Stimulated activated naive CD8-positive, alpha-beta T cell treated with anti-CD3 and anti-CD28 coated beads, Interleukin-15, Interleukin-2, amounts not matched to agents 100 ng/mL and 50 ng/mL, for 24 hours (primary cell): ENCODE data around the gene GAGE12F.
"Not testable (repeated sequence)": the region's sequence is repeated elsewhere in the genome, so short reads cannot be mapped to it uniquely, and the experiment has no call there.

Experiments used
- H3K27ac Mint-ChIP-seq: one replicate; pipeline ENCODE4 v1.8.0; 2021; ENCODE audit warnings: mild to moderate bottlenecking, mixed read lengths
- H3K27me3 Mint-ChIP-seq: one replicate; pipeline ENCODE4 v1.8.0; 2021; ENCODE audit warnings: mixed read lengths
- H3K36me3 Mint-ChIP-seq: one replicate; pipeline ENCODE4 v1.8.0; 2021; ENCODE audit warnings: low read depth, mixed read lengths
- H3K4me1 Mint-ChIP-seq: one replicate; pipeline ENCODE4 v1.8.0; 2021; ENCODE audit warnings: low read depth, mixed read lengths
- H3K4me3 Mint-ChIP-seq: one replicate; pipeline ENCODE4 v1.8.0; 2021; ENCODE audit warnings: mild to moderate bottlenecking, mixed read lengths
- H3K9me3 Mint-ChIP-seq: one replicate; pipeline ENCODE4 v1.8.0; 2021; ENCODE audit warnings: mixed read lengths

Gene GAGE12F, protein sequence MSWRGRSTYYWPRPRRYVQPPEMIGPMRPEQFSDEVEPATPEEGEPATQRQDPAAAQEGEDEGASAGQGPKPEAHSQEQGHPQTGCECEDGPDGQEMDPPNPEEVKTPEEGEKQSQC

DNA sequence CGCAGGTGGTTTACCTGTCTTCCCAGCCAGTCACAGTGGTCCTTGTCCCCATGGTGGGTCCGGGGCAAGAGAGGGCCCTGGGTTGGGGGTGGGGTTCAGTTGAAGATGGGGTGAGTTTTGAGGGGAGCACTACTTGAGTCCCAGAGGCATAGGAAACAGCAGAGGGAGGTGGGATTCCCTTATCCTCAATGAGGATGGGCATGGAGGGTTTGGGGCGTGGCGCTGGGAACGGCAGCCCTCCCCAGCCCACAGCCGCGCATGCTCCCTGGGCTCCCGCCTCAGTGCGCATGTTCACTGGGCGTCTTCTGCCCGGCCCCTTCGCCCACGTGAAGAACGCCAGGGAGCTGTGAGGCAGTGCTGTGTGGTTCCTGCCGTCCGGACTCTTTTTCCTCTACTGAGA is at the start of gene GAGE12F:
Gene GAGE12F, plus strand, starts transcription at position 301 of the 400 bp plus-strand sequence. CDS start 1,155 bp downstream, outside the sequence.
- H3K9me3 Mint-ChIP-seq, H3K36me3 Mint-ChIP-seq, H3K27me3 Mint-ChIP-seq, H3K4me1 Mint-ChIP-seq, H3K4me3 Mint-ChIP-seq, H3K27ac Mint-ChIP-seq: not testable (repeated sequence)

DNA sequence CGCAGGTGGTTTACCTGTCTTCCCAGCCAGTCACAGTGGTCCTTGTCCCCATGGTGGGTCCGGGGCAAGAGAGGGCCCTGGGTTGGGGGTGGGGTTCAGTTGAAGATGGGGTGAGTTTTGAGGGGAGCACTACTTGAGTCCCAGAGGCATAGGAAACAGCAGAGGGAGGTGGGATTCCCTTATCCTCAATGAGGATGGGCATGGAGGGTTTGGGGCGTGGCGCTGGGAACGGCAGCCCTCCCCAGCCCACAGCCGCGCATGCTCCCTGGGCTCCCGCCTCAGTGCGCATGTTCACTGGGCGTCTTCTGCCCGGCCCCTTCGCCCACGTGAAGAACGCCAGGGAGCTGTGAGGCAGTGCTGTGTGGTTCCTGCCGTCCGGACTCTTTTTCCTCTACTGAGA is 28.8 kb upstream of the GAGE12F start, which contains the start of gene GAGE12C:
Gene GAGE12C, plus strand, starts transcription at position 301 of the 400 bp plus-strand sequence. CDS start 1,155 bp downstream, outside the sequence.
- H3K4me1 Mint-ChIP-seq, H3K9me3 Mint-ChIP-seq, H3K36me3 Mint-ChIP-seq, H3K27ac Mint-ChIP-seq, H3K4me3 Mint-ChIP-seq, H3K27me3 Mint-ChIP-seq: not testable (repeated sequence)

DNA sequence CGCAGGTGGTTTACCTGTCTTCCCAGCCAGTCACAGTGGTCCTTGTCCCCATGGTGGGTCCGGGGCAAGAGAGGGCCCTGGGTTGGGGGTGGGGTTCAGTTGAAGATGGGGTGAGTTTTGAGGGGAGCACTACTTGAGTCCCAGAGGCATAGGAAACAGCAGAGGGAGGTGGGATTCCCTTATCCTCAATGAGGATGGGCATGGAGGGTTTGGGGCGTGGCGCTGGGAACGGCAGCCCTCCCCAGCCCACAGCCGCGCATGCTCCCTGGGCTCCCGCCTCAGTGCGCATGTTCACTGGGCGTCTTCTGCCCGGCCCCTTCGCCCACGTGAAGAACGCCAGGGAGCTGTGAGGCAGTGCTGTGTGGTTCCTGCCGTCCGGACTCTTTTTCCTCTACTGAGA is 19.2 kb upstream of the GAGE12F start, which contains the start of gene GAGE12D:
Gene GAGE12D, plus strand, starts transcription at position 301 of the 400 bp plus-strand sequence. CDS start 1,155 bp downstream, outside the sequence.
- H3K4me1 Mint-ChIP-seq, H3K27ac Mint-ChIP-seq, H3K27me3 Mint-ChIP-seq, H3K9me3 Mint-ChIP-seq, H3K36me3 Mint-ChIP-seq, H3K4me3 Mint-ChIP-seq: not testable (repeated sequence)

DNA sequence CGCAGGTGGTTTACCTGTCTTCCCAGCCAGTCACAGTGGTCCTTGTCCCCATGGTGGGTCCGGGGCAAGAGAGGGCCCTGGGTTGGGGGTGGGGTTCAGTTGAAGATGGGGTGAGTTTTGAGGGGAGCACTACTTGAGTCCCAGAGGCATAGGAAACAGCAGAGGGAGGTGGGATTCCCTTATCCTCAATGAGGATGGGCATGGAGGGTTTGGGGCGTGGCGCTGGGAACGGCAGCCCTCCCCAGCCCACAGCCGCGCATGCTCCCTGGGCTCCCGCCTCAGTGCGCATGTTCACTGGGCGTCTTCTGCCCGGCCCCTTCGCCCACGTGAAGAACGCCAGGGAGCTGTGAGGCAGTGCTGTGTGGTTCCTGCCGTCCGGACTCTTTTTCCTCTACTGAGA is 9.7 kb upstream of the GAGE12F start, which contains the start of gene GAGE12E:
Gene GAGE12E, plus strand, starts transcription at position 301 of the 400 bp plus-strand sequence. CDS start 1,155 bp downstream, outside the sequence.
- H3K36me3 Mint-ChIP-seq, H3K27ac Mint-ChIP-seq, H3K4me3 Mint-ChIP-seq, H3K9me3 Mint-ChIP-seq, H3K4me1 Mint-ChIP-seq, H3K27me3 Mint-ChIP-seq: not testable (repeated sequence)

DNA sequence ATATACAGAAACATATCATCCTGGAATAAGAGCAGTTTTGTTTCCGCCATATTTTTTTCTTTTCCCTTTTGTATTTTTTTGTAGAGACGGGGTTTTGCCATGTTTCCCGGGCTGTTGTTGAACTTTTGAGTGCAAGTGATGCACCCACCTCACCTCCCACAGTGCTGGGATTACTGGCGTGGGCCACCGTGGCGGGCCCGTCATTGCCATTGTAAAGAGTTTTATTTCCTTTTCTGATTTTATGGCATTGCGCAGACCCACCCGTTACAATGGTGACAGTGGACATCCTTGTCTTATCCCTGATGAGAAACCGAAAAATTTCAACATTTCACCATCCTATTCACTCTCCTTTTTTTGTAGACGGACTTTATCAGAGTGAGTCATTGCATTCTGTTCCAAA is 8.1 kb downstream of the GAGE12F start:
- H3K4me1 Mint-ChIP-seq, H3K27me3 Mint-ChIP-seq, H3K27ac Mint-ChIP-seq, H3K9me3 Mint-ChIP-seq, H3K36me3 Mint-ChIP-seq, H3K4me3 Mint-ChIP-seq: not testable (repeated sequence)

DNA sequence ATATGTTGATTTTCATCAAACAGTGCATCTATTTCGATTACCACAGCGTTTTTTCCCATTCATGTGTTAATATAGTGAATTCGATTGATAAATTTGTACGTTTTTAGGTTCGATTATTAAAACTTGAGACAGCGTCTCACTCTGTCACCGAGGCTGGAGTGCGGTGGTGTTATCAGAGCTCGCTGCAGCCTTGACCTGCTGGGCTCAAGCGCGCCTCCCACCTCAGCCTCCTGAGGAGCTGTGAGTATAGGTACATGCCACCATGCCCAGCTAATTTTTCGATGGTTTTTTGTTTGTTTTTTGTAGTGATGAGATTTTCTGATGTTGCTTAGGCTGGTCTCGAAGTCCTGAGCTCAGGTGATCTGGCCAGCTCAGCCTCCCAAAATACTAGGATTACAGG is 8.5 kb downstream of the GAGE12F start:
- not testable (repeated sequence) for H3K27ac Mint-ChIP-seq, H3K36me3 Mint-ChIP-seq, H3K4me3 Mint-ChIP-seq, H3K9me3 Mint-ChIP-seq, H3K27me3 Mint-ChIP-seq, H3K4me1 Mint-ChIP-seq

DNA sequence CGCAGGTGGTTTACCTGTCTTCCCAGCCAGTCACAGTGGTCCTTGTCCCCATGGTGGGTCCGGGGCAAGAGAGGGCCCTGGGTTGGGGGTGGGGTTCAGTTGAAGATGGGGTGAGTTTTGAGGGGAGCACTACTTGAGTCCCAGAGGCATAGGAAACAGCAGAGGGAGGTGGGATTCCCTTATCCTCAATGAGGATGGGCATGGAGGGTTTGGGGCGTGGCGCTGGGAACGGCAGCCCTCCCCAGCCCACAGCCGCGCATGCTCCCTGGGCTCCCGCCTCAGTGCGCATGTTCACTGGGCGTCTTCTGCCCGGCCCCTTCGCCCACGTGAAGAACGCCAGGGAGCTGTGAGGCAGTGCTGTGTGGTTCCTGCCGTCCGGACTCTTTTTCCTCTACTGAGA is 9.5 kb downstream of the GAGE12F start, which contains the start of gene GAGE12G:
Gene GAGE12G, plus strand, starts transcription at position 301 of the 400 bp plus-strand sequence. CDS start 1,155 bp downstream, outside the sequence.
- H3K36me3 Mint-ChIP-seq, H3K9me3 Mint-ChIP-seq, H3K4me1 Mint-ChIP-seq, H3K27ac Mint-ChIP-seq, H3K27me3 Mint-ChIP-seq, H3K4me3 Mint-ChIP-seq: not testable (repeated sequence)

DNA sequence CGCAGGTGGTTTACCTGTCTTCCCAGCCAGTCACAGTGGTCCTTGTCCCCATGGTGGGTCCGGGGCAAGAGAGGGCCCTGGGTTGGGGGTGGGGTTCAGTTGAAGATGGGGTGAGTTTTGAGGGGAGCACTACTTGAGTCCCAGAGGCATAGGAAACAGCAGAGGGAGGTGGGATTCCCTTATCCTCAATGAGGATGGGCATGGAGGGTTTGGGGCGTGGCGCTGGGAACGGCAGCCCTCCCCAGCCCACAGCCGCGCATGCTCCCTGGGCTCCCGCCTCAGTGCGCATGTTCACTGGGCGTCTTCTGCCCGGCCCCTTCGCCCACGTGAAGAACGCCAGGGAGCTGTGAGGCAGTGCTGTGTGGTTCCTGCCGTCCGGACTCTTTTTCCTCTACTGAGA is 19.0 kb downstream of the GAGE12F start, which contains the start of gene GAGE12H:
Gene GAGE12H, plus strand, starts transcription at position 301 of the 400 bp plus-strand sequence. CDS start 1,155 bp downstream, outside the sequence.
- not testable (repeated sequence) for H3K9me3 Mint-ChIP-seq, H3K4me1 Mint-ChIP-seq, H3K4me3 Mint-ChIP-seq, H3K36me3 Mint-ChIP-seq, H3K27me3 Mint-ChIP-seq, H3K27ac Mint-ChIP-seq

DNA sequence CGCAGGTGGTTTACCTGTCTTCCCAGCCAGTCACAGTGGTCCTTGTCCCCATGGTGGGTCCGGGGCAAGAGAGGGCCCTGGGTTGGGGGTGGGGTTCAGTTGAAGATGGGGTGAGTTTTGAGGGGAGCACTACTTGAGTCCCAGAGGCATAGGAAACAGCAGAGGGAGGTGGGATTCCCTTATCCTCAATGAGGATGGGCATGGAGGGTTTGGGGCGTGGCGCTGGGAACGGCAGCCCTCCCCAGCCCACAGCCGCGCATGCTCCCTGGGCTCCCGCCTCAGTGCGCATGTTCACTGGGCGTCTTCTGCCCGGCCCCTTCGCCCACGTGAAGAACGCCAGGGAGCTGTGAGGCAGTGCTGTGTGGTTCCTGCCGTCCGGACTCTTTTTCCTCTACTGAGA is 28.6 kb downstream of the GAGE12F start, which contains the start of gene GAGE2A:
Gene GAGE2A, plus strand, starts transcription at position 301 of the 400 bp plus-strand sequence. CDS start 1,155 bp downstream, outside the sequence.
- not testable (repeated sequence) for H3K27ac Mint-ChIP-seq, H3K4me1 Mint-ChIP-seq, H3K36me3 Mint-ChIP-seq, H3K27me3 Mint-ChIP-seq, H3K9me3 Mint-ChIP-seq, H3K4me3 Mint-ChIP-seq

DNA sequence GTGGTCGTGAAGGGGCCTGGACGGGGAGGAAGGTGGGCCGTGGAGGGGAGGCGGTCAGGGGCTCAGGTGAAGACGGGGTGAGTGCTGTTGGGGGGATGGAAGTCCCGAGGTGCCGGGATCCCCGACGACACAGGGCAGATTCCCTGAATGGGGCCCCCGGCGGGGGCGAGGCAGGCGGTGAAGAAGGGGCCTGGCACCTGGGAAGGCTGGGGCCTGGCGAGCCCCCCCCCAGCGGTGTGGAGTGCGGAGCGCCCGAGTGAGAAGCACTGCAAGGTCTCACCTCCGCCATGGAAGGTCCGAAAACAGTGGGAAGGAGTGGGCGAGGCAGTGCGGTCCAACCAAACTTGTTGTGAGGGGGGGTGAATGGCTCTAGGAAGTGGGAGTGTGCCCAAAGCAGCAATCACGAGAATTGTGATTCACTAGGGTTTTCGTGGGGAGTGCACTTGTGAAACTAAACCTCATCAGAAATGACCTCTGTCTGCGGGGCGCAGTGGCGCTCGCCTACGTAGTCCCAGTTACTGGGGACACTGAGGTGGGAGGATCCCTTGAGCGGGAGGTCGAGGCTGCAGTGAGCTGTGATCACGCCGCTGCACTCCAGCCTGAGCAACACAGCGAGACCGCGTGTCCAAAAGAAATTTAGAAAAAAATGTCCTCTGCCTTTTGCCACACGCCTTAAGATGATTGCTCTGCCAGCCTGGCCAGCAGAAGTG is 29.3 kb downstream of the GAGE12F start:
- not testable (repeated sequence) for H3K27ac Mint-ChIP-seq, H3K4me3 Mint-ChIP-seq, H3K9me3 Mint-ChIP-seq, H3K4me1 Mint-ChIP-seq, H3K27me3 Mint-ChIP-seq, H3K36me3 Mint-ChIP-seq

DNA sequence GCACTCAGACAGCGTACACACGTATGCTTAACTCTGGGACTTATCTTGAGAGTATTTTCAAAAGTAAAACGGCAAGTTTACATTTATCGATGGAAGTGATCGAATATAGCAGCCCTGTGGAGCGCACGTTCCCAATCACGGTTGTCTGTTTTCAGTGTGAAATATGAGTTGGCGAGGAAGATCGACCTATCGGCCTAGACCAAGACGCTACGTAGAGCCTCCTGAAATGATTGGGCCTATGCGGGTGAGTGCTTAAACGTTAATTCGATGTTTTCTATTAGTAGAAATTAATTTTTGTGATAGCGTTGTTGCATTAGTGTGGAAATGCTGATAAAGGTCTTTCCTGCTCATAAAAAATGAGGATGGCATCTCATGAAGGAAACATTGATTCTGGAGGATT is 29.8 kb downstream of the GAGE12F start:
- not testable (repeated sequence) for H3K36me3 Mint-ChIP-seq, H3K9me3 Mint-ChIP-seq, H3K4me3 Mint-ChIP-seq, H3K27ac Mint-ChIP-seq, H3K4me1 Mint-ChIP-seq, H3K27me3 Mint-ChIP-seq

DNA sequence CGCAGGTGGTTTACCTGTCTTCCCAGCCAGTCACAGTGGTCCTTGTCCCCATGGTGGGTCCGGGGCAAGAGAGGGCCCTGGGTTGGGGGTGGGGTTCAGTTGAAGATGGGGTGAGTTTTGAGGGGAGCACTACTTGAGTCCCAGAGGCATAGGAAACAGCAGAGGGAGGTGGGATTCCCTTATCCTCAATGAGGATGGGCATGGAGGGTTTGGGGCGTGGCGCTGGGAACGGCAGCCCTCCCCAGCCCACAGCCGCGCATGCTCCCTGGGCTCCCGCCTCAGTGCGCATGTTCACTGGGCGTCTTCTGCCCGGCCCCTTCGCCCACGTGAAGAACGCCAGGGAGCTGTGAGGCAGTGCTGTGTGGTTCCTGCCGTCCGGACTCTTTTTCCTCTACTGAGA is 38.1 kb downstream of the GAGE12F start, which contains the start of gene GAGE1:
Gene GAGE1, plus strand, starts transcription at position 301 of the 400 bp plus-strand sequence. CDS start 1,155 bp downstream, outside the sequence.
- not testable (repeated sequence) for H3K9me3 Mint-ChIP-seq, H3K36me3 Mint-ChIP-seq, H3K4me3 Mint-ChIP-seq, H3K27me3 Mint-ChIP-seq, H3K4me1 Mint-ChIP-seq, H3K27ac Mint-ChIP-seq

DNA sequence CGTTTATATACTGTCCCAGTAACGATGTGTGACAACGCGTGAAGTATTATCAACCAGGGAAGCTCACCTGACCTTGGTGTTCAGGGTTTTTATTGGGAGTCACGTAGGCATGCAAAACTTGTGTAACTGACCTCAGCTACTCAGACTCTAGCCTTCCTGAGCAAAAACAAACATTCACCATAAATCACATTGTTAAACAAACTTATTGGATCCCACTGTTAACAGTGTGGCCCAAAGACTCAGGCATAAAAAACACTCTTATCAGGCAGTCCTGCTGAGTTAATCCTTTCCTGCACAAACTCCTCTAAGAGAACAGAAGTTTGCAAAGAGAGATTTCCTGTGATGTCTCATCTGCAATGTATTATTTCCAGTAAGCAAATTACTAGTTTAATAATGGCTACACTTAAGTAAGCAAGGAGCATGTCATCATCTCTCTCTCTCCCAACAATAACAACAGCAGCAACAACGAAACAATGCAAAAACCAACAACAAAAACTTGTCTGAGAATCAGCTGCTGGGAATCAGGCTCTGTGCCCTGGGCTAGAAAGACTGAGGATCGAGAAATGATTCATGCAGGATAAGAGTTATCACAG is 50.2 kb downstream of the GAGE12F start:
- H3K9me3 Mint-ChIP-seq, result no peaks in the 10 kb centered on the region
- no peak overlapping the region for H3K27ac Mint-ChIP-seq
- no peaks in the 10 kb centered on the region for H3K4me1 Mint-ChIP-seq
- H3K36me3 Mint-ChIP-seq, result no peaks in the 10 kb centered on the region
- H3K27me3 Mint-ChIP-seq, result peaks cover 5% of the 10 kb centered on the region
- no peak overlapping the region for H3K4me3 Mint-ChIP-seq
